Activated gamma-delta T cell treated with anti-CD3 and anti-CD28 coated beads, Interleukin-2, amount 50 U/mL, for 16 hours (primary cell): ENCODE measurements around the gene CABYR.
"Not testable (repeated sequence)": the region's sequence is repeated elsewhere in the genome, so short reads cannot be mapped to it uniquely, and the experiment has no call there.

Experiments used
- DNase-seq: peaks from one replicate; pipeline ENCODE4 v3.0.0-alpha.2; 2020; ENCODE audit warnings: low read depth

The CABYR gene

DNA sequence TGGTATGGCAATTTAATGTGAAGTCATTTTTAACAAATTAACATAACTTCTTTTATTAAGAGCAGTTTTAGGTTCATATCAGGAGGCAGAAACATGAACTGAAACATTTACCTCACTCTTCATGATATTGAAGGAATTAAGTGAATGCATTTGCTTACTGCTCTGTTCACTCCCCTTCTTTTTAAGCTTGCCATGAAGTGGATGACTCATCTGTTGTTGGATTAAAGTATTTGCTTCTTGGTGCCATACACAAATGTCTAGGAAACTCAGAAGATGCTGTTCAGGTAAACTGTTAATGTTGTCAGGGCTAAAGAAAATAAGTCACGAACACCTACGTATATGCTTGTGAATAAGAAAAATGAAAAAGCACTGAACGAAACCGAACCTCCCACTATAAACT lies 10.2 kb upstream of the CABYR start:
- DNase-seq: no peak

DNA sequence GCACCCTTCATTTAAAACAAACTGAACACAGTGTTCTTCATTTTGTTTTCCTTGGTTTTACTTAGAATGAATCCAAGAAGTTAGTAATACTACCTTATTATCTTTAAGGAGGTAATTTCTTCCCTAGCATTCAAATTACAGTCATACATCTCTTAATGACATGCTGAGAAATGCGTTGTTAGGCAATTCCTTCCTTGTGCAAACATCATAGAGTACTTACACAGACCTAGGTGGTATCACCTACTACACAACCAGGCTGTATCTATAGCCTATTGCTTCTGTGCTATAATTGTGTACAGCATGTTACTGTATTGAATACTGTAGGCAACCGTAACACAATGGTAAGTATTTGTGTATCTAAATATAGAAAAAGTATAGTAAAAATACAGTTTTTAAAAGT lies 8.4 kb upstream of the CABYR start:
- no peak for DNase-seq

DNA sequence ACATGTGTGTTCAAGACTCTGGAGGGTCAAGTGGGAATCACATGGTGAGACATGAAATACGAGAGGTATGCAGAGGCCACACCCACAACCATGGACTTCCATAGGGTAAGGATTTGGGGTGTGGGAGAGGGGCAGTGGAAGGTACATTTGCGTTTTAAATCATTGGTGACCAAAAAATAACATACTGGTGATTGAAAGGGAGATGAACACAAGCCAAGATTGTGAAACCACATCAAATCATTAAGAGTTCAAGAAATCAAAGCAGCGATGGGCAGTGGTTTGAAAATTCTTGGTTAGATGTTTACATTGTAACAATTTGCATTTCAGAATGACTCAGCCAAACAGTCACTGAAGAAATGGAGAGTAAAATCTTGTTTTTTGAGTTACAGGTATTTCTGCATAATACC lies 1.9 kb upstream of the CABYR start:
- no peak for DNase-seq

DNA sequence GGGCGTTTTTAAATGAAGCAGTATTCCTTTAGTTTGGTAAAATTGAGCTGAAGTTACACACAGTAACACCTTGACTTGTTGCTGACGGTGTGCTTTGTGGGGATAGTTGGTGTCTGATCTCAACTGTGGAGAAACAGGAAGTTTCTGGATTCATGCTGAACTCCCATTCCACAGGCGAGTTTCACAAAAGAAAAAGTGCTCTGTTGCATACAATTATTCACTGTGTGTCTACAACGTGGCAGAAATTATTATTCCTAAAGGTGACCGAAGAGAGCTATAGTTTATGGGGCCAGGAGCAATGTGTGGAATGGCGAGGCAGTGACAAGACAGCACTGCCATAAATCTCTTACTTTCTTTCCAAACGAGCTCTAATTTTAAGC lies 463 bp upstream of the CABYR start:
- no peak for DNase-seq

DNA sequence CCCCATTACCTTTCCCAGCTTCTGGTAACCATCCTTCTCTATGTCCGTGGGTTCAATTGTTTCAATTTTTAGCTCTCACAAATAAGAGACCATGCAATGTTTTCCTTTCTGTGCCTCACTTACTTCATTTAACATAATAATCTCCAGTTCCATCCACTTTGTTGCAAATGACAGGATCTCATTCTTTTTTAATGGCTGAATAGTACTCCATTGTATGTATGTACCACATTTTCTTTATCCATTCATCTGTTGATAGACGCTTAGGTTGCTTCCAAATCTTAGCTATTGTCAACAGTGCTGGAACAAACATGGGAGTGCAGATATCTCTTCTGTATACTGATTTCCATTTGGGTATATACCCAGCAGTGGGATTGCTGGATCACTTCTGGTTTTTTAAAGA lies 1.8 kb downstream of the CABYR start:
- DNase-seq: no peak

DNA sequence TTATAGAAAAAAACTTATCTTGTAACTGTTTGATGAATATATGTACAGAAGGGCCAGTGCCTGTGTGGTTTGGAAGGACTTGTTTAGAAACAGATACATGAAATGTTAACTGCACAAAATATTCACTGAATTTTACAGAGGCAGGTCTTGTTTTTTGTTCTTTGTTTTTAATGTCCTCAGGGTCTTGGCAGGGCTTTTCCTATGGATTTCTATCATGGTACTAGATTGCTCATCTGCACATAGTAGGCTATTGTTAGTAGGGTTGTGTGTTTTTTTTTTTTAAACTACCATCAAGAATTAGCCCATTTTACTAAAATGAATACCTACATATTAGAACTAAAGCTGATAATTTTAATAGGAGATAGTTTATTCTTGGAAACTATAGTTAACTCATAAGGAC lies 3.5 kb downstream of the CABYR start:
- no peak for DNase-seq

DNA sequence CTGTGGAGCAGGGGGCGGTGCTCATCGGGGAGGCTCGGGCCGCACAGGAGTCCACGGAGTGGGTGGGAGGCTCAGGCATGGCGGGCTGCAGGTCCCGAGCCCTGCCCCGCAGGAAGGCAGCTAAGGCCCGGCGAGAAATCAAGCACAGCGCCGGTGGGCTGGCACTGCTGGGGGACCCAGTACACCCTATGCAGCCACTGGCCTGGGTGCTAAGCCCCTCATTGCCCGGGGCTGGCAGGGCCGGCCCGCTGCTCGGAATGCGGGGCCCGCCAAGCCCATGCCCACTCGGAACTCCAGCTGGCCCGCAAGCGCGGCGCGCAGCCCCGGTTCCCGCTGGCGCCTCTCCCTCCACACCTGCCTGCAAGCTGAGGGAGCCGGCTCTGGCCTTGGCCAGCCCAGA lies 10.7 kb downstream of the CABYR start:
- not testable (repeated sequence) for DNase-seq

DNA sequence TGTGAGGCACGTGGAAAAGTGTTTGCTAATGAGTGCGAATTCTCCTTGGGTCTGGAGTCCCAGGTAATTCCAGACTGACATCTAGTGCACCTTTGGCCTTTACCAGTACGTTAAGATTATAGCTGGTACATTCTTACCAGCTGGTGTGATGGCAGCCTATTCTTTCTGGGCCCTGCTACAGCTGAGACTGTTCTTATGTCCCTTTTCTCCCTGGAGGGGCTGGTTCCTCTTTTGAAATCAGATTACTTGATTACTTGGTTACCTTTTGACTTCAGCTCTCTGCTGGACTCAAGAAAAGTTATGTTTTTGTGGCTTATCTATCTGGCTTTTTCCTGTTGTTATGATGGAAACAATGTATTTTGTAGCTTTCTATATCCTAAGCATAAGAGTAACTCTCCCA lies 14.5 kb downstream of the CABYR start:
- DNase-seq: no peak

DNA sequence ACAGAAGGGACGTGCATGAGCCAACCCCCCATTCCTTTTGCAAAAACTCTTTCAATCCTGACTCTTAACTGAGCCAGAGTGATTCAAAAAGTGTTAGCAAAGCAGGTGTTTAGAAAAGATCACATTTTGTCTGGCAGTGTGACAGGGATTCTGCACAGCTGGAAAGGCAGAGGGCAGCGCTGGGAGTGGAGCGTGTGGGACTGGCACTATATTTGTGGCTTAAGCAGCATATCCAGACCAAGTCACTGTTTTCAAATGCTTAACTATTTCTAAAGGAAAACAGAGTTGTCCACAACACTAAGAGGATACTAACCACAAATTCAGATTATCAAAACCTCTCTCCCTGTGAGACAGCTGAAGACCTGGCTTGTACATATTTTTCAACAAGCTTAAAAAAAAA lies 19.0 kb downstream of the CABYR start:
- no peak for DNase-seq

DNA sequence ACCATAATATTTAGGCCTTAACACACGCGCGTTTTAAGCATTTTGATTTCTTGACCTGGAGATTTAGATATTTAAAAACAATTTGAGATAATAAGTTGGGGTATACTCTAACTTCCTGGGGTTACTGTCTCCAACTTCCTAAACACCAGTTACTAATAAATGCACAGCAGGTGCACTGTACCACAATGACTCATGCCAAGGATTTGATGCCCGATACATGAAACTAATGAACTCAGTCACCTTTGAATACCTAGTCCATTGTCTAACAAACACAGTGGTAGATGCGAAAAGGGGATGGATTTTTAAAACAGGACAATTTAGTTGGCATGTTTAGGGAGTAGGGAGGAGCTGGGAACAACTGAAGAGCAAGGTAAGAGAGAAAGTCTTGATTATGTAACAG lies 21.2 kb downstream of the CABYR start:
- DNase-seq: no peak

DNA sequence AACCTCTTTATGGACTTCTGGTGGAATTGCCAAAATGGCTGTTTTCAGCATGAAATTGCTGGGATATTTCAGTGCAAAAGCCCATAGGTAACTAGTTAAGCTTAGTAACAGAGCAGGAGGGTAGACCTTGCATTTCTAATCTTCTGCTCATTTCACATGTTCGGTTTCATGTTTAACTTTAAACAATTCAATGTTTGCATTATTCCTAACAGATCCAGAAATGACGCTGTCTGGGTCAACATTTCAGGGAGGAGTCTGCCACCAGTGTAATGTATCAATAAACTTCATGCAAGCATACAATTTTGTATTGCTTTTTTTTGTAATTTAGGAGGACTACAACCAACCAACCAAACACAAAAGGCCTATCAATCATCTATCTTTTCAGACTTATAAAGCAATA lies 22.4 kb downstream of the CABYR start:
- DNase-seq: no peak

DNA sequence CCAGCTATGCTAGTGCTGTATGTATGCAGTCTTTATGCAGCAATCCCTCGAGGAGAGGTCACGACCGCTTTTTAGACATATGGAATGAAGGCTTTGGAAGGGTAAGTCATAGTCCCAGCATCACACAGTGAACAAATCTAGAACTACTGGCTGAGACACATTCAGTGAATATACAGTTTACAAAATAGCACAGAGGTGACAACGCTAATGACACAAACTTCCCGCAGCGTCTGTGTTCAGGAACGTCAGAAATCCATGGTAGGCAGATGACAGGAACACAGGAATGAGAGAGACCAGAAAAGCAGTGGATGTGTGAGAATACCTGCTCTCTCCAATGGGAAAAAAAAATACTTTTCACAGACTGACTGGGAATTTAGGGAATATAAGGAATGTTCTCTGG lies 29.6 kb downstream of the CABYR start:
- no peak for DNase-seq

DNA sequence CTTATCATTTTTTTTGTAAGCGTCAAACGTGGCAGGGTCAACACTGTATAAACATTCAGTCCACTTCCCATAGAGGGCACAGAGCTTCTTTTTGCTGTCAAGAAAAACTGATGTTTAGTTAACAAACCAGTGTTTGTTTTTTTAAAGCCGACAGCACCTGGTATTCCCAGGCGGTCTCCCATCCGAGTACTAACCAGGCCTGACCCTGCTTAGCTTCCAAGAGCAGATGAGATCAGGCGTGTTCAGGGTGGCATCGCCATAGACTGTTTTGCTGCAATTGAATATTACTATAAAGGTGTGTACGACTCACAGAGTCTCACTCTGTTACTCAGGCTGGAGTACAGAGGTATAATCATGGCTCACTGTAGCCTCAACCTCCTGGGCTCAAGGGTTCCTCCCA lies 31.5 kb downstream of the CABYR start:
- no peak for DNase-seq

DNA sequence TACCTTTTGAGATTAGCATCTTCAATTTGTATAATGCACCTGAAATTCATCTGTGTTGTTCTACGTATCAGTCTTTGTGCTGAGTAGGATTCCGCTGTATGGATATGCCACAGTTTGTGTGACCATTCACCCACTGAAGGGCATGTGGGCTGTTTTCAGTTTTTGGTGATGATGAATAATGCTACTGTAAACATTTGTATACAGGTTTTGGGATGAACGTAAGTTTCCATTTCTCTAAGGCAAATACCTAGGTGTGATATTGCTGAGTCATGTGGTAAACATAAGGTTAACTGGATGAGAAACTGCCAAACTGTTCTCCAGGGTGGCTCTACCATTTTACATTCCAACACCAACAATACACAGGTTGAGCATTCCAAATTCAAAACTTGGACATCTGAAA lies 35.1 kb downstream of the CABYR start:
- no peak for DNase-seq

DNA sequence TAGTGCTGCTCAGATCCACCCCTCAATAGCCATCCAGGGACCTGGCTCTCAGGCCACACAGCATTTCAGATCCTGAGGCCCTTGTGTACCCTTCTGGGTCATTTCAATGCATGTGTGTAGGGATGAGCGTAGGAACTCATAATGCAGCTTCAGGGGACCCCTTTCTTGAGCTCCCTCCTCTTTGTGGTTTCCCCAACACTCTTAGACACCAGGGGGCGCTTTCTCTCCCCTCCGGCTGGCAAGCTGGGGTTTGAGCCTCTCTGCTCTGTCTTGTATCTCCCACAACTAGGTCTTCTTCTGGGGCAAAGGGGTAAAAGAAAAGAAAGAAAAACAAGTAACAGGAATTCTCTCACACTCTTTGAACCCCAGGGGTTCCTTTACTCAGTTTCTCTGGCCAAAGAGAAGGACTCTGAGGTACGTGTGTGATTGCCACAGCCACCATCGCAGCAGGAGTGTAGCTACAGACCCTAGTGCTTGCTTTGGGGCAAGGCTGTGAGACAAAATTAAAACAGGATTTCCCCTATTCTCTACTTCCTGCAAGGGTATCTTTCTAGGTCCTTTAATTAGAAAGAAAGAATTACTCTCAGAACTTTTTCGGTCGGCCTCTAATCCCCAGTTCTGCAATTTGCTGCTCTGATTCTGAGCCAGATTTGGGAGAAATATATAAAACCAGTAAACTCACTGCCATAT lies 38.0 kb downstream of the CABYR start:
- DNase-seq: no peak

DNA sequence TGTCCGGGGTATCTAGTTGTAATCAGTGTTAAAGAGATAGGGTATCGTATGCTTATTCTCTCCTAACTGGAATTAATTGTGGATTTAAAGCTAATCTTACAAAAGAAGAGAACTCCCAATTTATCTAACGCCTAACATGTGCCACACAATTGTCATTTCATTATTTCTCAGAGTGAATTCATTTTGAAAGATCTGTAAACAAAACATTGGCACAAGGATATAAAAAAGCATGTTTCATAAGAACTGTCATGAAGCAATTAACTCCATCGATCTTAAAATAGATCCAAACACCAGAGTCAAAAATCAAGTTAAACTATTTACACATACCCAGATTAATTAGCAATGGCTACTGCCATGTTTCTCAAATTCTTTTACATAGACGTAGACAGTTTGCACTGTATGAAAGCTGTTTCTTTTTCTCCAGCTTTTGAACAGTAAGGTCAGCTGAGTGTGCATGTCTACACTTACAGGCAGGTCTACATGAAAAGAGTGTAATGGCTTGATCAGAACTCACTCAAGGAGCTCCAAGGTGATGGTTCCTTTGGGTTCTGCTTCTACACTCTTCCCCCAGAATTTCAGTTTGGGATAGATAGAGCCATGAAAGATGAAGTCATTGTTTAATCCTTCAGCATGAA lies 38.8 kb downstream of the CABYR start:
- DNase-seq: no peak

DNA sequence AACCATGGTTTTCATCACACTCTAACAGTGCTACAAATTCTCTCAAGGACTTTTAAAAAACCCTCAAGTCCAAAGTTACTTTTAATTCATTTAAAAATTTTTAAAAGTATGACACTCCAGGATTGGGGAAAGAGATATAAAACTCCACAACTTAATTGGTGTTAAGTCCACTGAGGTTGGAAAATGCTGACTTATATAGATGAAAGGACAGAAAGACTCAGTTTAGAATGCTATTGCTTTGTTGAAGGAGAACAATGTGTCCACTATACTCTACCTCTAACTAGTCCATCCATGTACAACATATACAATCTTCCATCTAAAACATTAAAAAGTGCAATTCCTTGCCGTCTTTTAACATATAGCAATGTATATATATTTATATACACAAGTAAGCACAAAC lies 41.2 kb downstream of the CABYR start:
- no peak for DNase-seq

DNA sequence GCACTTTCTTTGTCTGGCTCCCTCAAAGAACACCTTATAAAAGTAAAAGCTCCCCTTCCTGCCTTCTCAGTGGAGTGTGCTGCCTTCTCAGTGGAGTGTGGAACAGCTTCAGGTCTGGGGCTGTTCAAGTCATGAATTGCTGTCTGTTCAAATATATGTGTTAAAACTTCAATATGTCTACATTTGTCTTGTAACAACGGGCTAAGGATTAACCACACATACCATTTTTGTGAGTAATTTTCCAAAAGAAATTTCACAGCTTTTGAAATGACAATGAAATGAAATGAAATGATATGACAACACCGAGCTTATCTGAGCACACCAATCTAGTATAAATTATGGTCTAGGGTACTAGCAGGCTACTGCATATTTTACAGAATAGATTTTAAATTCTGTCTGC lies 42.9 kb downstream of the CABYR start:
- DNase-seq: no peak

DNA sequence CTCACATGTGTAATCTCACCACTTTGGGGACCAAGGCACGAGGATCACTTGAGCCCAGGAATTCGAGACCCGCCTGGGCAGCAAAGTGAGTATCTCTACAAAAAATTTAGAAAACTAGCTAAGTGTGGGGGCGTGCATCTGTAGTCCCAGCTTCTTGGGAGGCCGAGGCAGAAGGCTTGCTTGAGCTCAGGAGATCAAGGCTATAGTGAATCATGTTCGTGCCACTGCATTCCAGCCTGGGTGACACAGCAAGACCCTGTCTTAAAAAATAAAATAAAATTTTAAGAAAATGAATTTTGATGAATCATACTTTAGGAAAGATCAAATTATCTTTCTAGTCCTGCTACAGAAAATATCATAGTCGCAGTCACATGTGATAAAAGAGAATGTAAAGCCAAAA lies 46.9 kb downstream of the CABYR start:
- no peak for DNase-seq

DNA sequence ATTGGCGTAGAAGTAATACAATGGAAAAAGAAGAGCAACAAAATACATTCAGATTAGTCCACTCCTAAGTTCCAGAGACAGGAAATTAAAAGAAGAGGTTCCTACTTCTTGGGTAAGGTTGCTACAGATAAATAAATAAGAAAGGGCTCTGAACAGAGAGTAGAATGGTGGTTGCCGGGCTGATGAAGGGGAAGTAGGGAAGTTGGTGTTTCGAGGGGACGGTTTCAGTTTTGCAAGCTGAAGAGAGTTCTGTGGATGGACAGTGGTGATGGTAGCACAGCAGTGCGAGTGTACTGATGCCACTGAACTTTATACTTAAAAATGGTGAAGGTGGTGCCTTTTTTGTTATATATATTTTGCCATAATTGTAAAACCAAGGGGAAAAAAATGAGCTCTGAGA lies 48.2 kb downstream of the CABYR start:
- no peak for DNase-seq

DNA sequence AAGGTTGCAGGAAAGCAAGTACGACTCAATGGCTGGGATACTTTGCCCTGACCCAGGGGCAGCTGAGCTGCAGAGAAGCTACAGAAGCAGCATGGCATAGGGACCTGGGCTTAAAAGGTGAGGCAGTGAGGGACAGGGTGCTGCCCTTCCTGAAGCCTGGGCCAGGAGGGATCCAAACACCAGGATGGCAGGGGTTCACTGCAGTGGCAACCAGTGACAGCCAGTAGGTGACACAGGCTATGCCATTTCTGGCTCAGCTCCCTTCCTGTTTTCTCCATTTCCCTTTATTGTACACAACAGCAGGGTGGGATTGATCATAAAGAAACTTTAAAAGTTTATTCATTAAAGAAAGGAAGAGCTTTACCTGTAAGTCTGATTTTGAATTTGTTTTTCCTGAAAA lies 48.8 kb downstream of the CABYR start:
- DNase-seq: no peak

DNA sequence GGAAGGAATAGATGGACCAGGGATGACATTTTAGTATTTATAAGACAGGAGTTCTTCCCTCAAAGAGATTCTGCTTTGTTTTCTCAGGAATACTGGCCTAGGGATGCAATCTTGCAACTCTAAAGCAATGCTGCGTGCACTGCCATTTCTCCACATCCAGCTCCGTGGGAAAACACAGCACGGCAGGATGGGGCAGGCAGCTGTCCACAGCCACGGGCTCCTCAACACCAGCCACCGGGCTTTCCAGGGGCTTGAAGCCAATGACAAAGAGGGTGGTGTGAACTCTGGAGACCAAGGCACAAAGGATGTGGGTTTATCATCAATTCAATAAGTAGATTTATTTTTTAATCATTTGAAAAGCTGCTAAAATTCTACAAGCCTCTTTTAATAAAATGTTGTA lies 49.3 kb downstream of the CABYR start:
- no peak for DNase-seq

DNA sequence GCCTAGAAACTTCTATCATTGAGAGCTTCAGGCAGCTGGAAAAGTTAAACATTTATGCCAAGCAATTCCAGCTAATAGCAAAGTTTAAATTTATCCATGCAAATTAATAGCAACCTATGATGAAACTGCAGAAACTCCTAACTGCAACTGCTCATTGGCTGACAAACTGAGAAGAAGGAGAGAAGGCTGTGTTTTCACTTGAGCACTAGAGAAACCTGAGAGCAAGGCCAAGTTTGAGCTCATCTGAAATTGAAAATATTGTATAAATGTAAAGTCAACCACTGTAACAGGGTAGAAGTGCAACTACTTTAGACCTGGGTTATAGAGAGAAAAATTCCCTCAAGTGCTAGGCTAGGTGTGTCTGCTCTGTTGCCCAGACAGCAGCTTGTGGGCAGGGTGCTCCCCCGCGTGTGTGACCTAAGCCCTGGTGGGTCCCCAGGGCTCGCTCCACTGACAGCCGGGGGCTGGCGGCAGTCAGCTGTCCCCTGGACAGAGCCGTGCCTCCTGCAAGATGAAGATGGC lies 50.2 kb downstream of the CABYR start:
- no peak for DNase-seq

DNA sequence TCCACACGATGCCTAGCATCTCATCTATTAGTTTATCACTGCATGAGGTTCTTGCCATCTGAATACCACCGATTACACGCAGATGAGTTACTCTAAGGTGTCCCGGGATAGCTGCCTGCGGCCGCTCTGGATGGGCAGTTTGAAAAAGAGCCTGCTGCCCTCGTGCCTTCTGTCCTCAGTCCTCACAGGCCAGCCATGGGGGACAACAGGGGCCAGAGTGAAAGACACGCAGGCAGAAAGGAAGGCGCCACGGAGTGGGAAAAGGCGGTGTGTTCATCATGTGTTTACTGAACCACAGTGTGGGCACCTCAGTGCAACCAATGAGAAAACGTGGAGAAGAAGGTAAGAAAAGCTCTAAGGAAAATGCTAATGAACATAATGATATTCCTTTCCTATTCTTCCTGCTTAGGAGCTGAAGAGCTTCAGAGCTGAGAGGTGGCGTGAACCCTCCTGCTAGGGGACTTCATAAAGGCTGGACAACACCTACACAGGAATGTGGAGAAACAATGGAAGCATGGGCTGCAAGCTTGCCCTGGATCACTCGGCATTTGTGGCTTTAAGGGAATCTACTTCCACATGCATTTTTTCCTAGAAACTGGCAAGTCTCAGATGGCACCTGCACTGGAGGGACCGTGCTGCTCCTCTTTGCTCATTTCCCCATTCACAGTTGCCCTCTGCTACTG lies 50.9 kb downstream of the CABYR start:
- DNase-seq: no peak
